Renal cortex interstitium (tissue), 15 donors: ENCODE results near the gene MTERF4. TPM values are rescaled to one million over a fixed set of nuclear protein-coding genes. Genes with fewer than 3 reads are reported as not detected.

ENCODE experiments used
- DNase-seq, 11 donors: peaks; one replicate each; pipeline ENCODE4 v3.0.0-alpha.2; 2013; ENCODE audit warnings: low read depth in 9 of 11, low spot score in 4 of 11; ENCODE audit errors: extremely low read depth in 1 of 11
- long read RNA-seq, 16 experiments: transcript quantifications; one replicate each; lab custom pipeline, GENCODE V29; 2026
- polyA plus RNA-seq, 3 donors: library from polyadenylated mRNA; unstranded; fragments of 120-200 nt; gene quantifications; one replicate each; pipeline ENCODE4 v1.2.1, GENCODE V29; 2013; ENCODE audit not compliant: insufficient read length in 3 of 3

The MTERF4 gene
- polyA plus RNA-seq, result 10 to 100 TPM; 68.5 to 78.4 (median 69.5) TPM
- long read RNA-seq, donor 1, transcript MTERF4-202 (4 exons, 1,637 nt), result major isoform, 8 of 12 reads
- long read RNA-seq, donor 1, partial matches to known transcripts, result 0 of 12 reads
- long read RNA-seq, donor 1, other reads (novel, unspliced or antisense), result 0 of 12 reads
- long read RNA-seq, donor 2, partial matches to known transcripts, result 0 of 9 reads
- long read RNA-seq, donor 2, other reads (novel, unspliced or antisense), result 0 of 9 reads
- long read RNA-seq, donor 3, transcript MTERF4-202 (4 exons, 1,637 nt), result major isoform, 9 of 16 reads
- long read RNA-seq, donor 3, partial matches to known transcripts, result 0 of 16 reads
- long read RNA-seq, donor 3, other reads (novel, unspliced or antisense), result 0 of 16 reads
- long read RNA-seq, donor 4, transcript MTERF4-202 (4 exons, 1,637 nt), result major isoform, 9 of 16 reads
- long read RNA-seq, donor 4, partial matches to known transcripts, result 0 of 16 reads
- long read RNA-seq, donor 4, other reads (novel, unspliced or antisense), result 0 of 16 reads
- long read RNA-seq, donor 5, result 0 reads
- long read RNA-seq, donor 6, transcript MTERF4-202 (4 exons, 1,637 nt), result major isoform, 5 of 12 reads
- long read RNA-seq, donor 6, transcript MTERF4-214 (2 exons, 789 nt), result major isoform, 5 of 12 reads
- long read RNA-seq, donor 6, partial matches to known transcripts, result 0 of 12 reads
- long read RNA-seq, donor 6, other reads (novel, unspliced or antisense), result 0 of 12 reads
- long read RNA-seq, donor 7, transcript MTERF4-202 (4 exons, 1,637 nt), result major isoform, 12 of 22 reads
- long read RNA-seq, donor 7, partial matches to known transcripts, result 0 of 22 reads
- long read RNA-seq, donor 7, other reads (novel, unspliced or antisense), result 0 of 22 reads
- long read RNA-seq, donor 8, transcript MTERF4-202 (4 exons, 1,637 nt), result major isoform, 12 of 31 reads
- long read RNA-seq, donor 8, partial matches to known transcripts, result 6 of 31 reads
- long read RNA-seq, donor 8, other reads (novel, unspliced or antisense), result 0 of 31 reads
- long read RNA-seq, donor 9, transcript MTERF4-214 (2 exons, 789 nt), result major isoform, 5 of 15 reads
- long read RNA-seq, donor 9, transcript MTERF4-202 (4 exons, 1,637 nt), result major isoform, 5 of 15 reads
- long read RNA-seq, donor 9, partial matches to known transcripts, result 0 of 15 reads
- long read RNA-seq, donor 9, other reads (novel, unspliced or antisense), result 0 of 15 reads
- long read RNA-seq, donor 10, transcript MTERF4-202 (4 exons, 1,637 nt), result major isoform, 7 of 12 reads
- long read RNA-seq, donor 10, partial matches to known transcripts, result 0 of 12 reads
- long read RNA-seq, donor 10, other reads (novel, unspliced or antisense), result 0 of 12 reads
- long read RNA-seq, donor 11, full-length matches to known transcripts, result 17 of 17 reads
- long read RNA-seq, donor 11, partial matches to known transcripts, result 0 of 17 reads
- long read RNA-seq, donor 11, other reads (novel, unspliced or antisense), result 0 of 17 reads
- long read RNA-seq, donor 12, partial matches to known transcripts, result 0 of 6 reads
- long read RNA-seq, donor 12, other reads (novel, unspliced or antisense), result 0 of 6 reads
- long read RNA-seq, donor 13, transcript MTERF4-202 (4 exons, 1,637 nt), result major isoform, 11 of 21 reads
- long read RNA-seq, donor 13, partial matches to known transcripts, result 0 of 21 reads
- long read RNA-seq, donor 13, other reads (novel, unspliced or antisense), result 0 of 21 reads
- long read RNA-seq, donor 14, transcript MTERF4-202 (4 exons, 1,637 nt), result major isoform, 10 of 13 reads
- long read RNA-seq, donor 14, partial matches to known transcripts, result 0 of 13 reads
- long read RNA-seq, donor 14, other reads (novel, unspliced or antisense), result 0 of 13 reads
- long read RNA-seq, donor 15, partial matches to known transcripts, result 0 of 5 reads
- long read RNA-seq, donor 15, other reads (novel, unspliced or antisense), result 0 of 5 reads
- long read RNA-seq, donor 16, transcript MTERF4-214 (2 exons, 789 nt), result minor isoform, 6 of 49 reads
- long read RNA-seq, donor 16, transcript MTERF4-211 (5 exons, 2,626 nt), result minor isoform, 7 of 49 reads
- long read RNA-seq, donor 16, transcript MTERF4-202 (4 exons, 1,637 nt), result major isoform, 19 of 49 reads
- long read RNA-seq, donor 16, partial matches to known transcripts, result 7 of 49 reads
- long read RNA-seq, donor 16, other reads (novel, unspliced or antisense), result 0 of 49 reads

DNA sequence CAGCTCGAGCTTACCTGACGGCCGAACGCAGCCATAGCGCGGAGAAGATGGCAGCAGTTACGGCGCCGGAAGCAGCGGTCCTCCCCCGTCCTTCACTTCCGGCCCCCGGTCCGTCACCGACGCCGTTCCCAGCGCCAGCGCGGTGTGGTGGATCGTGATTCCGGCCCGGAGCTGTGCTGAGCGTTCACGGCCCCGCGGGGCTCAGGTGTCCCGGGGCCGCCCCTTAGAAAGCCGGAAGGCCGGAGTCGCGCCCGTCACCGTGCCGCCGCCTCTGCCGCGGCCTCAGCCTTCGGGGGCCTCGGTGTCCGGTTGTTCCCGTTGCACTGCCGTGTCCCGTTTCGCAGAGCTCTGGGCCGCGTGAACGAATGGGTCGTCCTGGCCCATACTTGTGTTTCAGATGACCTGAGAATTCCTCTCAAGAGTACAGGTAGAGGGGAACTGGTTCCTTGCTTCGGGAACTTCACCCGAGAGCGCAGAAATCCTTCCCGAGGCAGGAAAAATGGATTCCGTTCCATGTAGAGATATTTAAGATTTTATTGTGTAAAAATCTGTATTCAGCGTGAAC lies at the start of gene MTERF4:
Gene MTERF4 (minus strand): TSS at position 49 of the 565 bp plus-strand sequence. CDS start 14 bp downstream, at position 35.
- DNase-seq, result peak; percentile 50 to 86 (median 80)

DNA sequence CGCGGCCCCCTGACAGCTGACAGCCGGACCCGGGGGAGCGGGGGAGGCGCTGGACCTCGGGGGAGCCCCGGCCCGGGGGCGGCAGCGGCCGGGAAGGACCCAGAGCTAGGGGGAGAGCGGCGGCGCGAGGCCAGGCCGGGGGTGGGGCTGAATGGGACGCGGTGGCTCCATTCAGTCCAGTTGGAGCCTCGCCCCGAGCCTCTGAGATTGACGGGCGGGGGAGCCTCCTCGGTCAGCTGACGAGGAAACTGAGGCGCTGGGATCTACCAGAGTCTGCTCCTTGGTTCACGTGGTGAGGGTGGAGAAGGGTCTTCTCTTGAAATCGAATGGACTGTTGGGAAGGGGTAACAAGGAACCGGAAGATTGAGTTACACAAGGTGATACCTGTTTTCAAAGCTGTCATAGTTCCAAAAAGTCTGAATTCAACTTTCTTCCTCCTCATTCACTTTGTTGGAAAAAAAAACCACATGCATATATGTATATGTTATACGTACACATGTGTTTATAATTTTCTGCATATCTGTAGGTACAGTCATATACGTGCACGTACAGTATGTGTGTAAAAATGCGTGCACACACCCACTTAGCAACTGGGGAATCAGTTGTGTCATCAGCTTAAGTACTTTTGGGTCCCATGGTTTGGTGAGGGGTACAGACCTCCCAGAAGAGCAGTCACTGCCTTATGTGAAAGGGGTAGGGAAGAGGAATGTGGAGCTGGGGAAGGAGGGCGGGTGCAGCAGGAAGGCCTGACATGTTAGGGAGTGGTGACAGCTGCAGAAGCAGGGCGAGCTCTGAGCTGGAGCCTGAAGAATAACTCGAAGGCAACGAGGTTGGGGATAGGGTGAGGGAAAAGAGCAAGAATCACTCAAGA lies 48.8 kb upstream of the MTERF4 start:
- peak in 1 of 11 donors; percentile 25 for DNase-seq

GRCh38 chr2:241149925-241150659 lies 48.0 kb upstream of the MTERF4 start, which contains the start of gene PPP1R7:
TSS of gene PPP1R7 (plus strand) at chr2:241150467. CDS start at chr2:241150496, 29 bp downstream.
- DNase-seq, result peak in 10 of 11 donors; percentile 86 to 93 (median 90)

DNA sequence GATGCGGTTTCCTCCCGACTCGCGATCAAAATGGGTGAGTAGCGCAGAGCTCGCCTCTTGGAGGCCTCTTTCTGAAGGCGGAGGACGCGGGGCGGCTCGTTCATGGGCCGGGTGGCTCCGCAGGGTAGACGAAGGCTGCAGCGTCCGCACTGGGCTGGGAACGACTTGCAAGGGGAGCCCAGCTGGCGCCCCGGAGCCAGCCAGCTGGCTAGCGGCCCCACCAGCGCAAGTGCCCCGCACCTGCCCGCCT lies 47.5 kb upstream of the MTERF4 start:
- no peak for DNase-seq

DNA sequence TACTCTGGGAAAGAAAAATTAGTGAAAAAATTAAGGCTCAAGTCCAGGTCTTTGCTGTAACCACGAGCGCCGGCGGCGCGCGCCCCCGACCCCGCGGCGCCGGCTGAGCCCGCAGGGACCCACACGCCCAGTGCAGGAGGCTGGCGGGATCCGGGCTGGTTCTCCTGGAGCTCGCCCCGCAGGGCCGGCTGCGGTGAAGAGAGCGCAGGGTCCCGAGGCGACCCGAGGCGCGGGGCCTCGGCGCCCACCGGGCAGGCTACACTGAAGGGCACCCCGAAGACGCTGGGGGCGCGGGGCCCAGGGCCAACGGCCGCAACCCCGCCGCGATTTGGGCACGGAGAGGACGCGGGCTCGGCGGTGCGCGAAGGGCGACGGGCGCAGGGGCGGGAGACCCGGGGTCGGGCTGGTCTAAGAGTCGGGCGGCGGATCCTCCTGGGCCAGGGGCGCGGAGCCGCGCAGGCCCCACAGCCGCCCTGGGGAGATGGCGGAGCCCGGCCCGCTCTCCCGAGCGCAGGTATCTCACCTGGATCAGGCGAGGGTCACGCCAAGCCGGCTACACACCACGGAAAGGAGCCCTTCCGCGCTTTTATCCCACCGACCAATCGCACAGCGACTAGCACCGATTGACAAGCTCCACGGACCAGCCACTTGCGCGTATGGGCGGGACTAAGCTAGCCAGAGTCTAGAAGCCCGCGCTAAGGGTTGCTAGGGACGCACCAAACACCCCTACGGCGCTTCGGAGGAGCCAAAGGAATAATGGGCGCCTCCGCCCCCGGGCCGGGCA lies 47.0 kb upstream of the MTERF4 start, which contains the start of gene PASK:
Gene PASK (minus strand): TSS at position 582 of the 784 bp plus-strand sequence. CDS start 6,440 bp downstream, outside the sequence.
- DNase-seq, result peak; percentile 79 to 95 (median 90)

GRCh38 chr2:241148239-241148638 lies 46.2 kb upstream of the MTERF4 start:
- no peak for DNase-seq

DNA sequence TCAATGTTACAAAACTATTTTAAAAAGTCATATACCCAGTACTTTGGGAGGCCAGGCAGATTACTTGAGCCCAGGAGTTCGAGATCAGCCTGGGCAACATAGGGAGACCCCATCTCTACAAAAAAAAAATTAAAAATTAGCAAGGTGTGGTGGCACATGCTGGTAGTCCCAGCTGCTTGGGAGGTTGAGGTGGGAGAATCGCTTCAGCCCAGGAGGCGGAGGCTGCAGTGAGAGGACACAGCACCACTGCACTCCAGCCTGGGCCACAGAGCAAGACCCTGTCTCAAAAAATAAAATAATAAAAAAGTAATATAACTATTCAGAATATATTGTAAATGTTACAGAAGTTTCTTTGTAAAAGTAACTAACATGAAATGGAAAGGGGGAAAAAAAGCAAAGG lies 45.2 kb upstream of the MTERF4 start:
- no peak for DNase-seq

- no peak for DNase-seq
Observed at GRCh38 chr2:241146286-241146685, 44.2 kb upstream of the MTERF4 start.

DNA sequence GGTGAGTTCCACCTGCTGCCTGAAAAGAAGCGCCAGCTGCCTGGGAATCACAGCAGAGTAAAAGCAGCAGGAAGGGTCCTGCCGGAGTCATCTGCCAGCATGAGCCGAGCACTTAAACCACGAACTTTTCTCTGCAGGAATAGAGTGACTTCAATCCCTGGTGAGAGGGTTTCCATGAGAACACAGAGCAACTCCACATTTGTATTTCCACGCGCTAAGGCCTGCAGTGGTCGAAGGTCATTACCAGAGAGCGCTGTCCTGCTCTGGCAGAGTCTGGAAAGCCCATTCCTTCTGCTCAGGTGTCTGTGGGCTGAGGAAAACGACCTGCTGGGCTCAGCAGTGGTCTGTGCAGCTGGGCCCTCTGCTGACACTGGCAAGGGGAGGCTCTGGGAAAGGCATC lies 40.5 kb upstream of the MTERF4 start:
- DNase-seq, result no peak

GRCh38 chr2:241142063-241142462 lies 40.0 kb upstream of the MTERF4 start:
- DNase-seq, result no peak

GRCh38 chr2:241141214-241141770 lies 39.2 kb upstream of the MTERF4 start:
- no peak for DNase-seq

DNA sequence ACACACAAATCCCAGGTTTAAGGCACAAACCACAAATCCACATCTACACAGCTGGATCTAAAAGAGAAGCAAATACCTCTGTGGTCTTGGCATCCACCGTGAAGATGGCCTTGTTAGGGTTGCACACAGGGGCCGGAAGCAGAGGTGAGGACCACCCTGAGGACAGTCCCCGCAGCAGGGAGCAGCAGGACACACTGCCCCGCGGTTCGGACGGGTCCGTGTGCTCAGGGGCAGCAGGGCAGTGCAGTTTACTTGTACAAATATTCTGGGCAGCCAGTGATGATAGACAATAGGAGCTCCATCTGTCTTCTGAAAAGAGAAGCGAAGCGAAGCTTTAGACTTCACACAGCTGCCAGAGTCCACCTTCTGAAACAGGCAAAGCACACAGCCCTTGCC lies 38.4 kb upstream of the MTERF4 start:
- DNase-seq, result no peak

DNA sequence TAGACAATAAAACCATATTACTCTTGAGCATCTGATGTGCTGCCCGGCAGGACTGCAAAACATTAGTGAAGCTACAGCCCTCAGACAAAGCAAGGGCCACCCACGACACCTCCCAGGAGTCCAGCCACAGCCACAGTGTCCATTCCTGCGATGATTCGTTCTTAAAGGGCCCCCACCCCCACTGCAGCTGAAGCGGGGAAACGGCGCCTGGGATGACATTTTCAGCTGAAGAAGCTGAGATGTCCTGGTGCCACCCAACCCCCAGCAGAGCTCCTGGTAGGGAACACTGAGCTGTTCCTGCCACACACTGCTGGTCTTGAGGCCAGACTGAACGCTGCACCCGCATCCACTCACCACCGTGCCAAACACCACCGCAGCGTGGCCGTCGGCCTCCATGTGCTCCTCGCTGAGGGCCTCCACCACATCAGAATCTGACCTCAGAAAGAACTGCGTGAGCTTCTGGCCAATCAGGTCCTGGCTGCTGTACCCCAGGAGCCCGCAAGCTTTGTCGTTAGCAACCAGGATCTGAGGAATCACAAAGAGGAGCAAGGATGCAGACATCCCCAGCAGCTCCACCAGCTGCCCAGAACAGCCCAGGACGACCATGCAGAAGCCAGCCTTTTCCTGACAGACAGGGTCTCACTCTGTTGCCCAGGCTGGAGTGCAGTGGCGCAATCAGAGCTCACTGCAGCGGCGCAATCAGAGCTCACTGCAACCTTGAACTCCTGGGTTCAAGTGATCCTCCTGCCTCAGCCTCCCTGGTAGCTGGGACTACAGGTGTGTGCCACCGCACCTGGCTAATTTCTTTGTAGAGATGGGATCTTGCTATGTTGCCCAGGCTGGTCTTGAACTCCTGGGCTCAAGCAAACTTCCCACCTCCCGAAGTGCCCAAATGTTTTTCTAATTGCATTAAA lies 37.7 kb upstream of the MTERF4 start:
- DNase-seq, result no peak
